Measurements from ENCODE around the gene CHMP2A. TPM values are rescaled to one million over a fixed set of nuclear protein-coding genes. Genes with fewer than 3 reads are reported as not detected.

CHMP2A gene
- polyA plus RNA-seq (2011; rRNA removed) = 223 and 280 TPM in 2 replicates
- 234 and 296 TPM in 2 replicates for polyA plus RNA-seq (2012; cell fraction: cytosol; rRNA removed)
- polyA plus RNA-seq (2012; cell fraction: nucleus; rRNA removed) = 118 and 141 TPM in 2 replicates
- polyA plus RNA-seq (2017; fragmentation: RNase III; extraction: RNeasy Plus Mini Kit Qiagen cat#74134 plus additional on column Dnase treatment) = 192 to 227 TPM (median 198 TPM) in 3 replicates
- polyA minus RNA-seq (2011; rRNA and poly(A)+ RNA removed) = 198 and 245 TPM in 2 replicates

GRCh38 chr19:58554494-58555368 lies at the start of gene CHMP2A:
TSS of gene CHMP2A (minus strand) at chr19:58555105. CDS start at chr19:58554212, 893 bp downstream.
- POLR2A ChIA-PET = interaction anchor here (1.1 to 6.8 kb wide), 7 partner anchors 10 to 41 kb away, joined by 3 to 103 read pairs (median 7); partner anchors contain the start of genes MZF1, TRIM28 and ZBTB45
- FAIRE-seq (no peak), DNase-seq (ENCODE audit: low read depth in 1 of 2, low spot score in 1 of 2) (peak; percentile 98 to 99), ATAC-seq (peak; percentile 46 to 69)
- Histone ChIP-seq H3K4me3 (peak within 1 kb of the TSS; percentile 67), H3K4me2 (peak within 1 kb of the TSS; percentile 91), H3K9me3 (no peaks in the 10 kb centered on the region), H3K27ac (peak within 1 kb of the TSS; percentile 88 to 93), H3K4me1 (peaks cover 30% of the 10 kb centered on the region)
- WGBS (ENCODE audit: missing lambda C conversion rate) = 2% methylated on average over 46 of the region's 69 CpGs
- CTCF ChIA-PET = interaction anchor here (0.5 to 13.8 kb wide), 6 partner anchors 11 to 49 kb away, joined by 3 to 222 read pairs (median 4); partner anchors contain the start of genes TRIM28 and ZBTB45
- TF ChIP-seq KDM1A (IDR thresholded peaks at IDR 0.05; ENCODE audit: low read depth) = no peak
- TF ChIP-seq SREBF2 (IDR thresholded peaks at IDR 0.05) = no peak
- no peak for TF ChIP-seq ZNF302 (CRISPR knock-in tag; IDR thresholded peaks at IDR 0.05)
- TF ChIP-seq RNF2 (IDR thresholded peaks at IDR 0.05; ENCODE audit: borderline replicate concordance, low read depth) = no peak
- TF ChIP-seq MAX (IDR thresholded peaks at IDR 0.05) = peak; percentile 85
- TF ChIP-seq ZSCAN20 (CRISPR knock-in tag; IDR thresholded peaks at IDR 0.05) = no peak
- TF ChIP-seq HOXB13 (CRISPR knock-in tag; IDR thresholded peaks at IDR 0.05; ENCODE audit: low read depth) = no peak
- TF ChIP-seq RAD21 (conservative IDR thresholded peaks at IDR 0.05 in 1 of 2, IDR thresholded peaks at IDR 0.05 in 1 of 2) = 0 out of 5 replicates have a peak, but pooled peaks of 1 of the 2 experiments have one; percentile 22
- TF ChIP-seq ESRRA (IDR thresholded peaks at IDR 0.05; ENCODE audit: borderline replicate concordance, low read length) = no peak
- peak; percentile 96 for TF ChIP-seq MAZ (IDR thresholded peaks at IDR 0.05; ENCODE audit: borderline replicate concordance, low read depth, low read length)
- peak; percentile 97 for TF ChIP-seq TFCP2L1 (CRISPR knock-in tag; IDR thresholded peaks at IDR 0.05)
- TF ChIP-seq ELK1 (IDR thresholded peaks at IDR 0.05; ENCODE audit: low read depth, low read length) = 0 out of 2 replicates have a peak, but pooled peaks have one; percentile 40
- TF ChIP-seq ZC3H11A (IDR thresholded peaks at IDR 0.05) = no peak
- no peak; the same call in 1 of the 2 replicates for TF ChIP-seq PHF8 (IDR thresholded peaks at IDR 0.05; ENCODE audit: borderline replicate concordance, low read depth)
- peak; percentile 45; the same call in 1 of the 2 replicates for TF ChIP-seq RFX5 (IDR thresholded peaks at IDR 0.05)
- no peak for TF ChIP-seq CHD2 (IDR thresholded peaks at IDR 0.05; ENCODE audit: low read length, partially characterized antibody)
- TF ChIP-seq EP300 (IDR thresholded peaks at IDR 0.05) = no peak
- TF ChIP-seq JUNB (IDR thresholded peaks at IDR 0.05) = no peak
- no peak for TF ChIP-seq CTCF (IDR thresholded peaks at IDR 0.05)
- peak; percentile 70; the same call in 2 of the 3 replicates for TF ChIP-seq BCL3 (IDR thresholded peaks at IDR 0.05)
- TF ChIP-seq GATA3 (IDR thresholded peaks at IDR 0.05; ENCODE audit: borderline replicate concordance) = no peak; the same call in none of the 2 replicates
- TF ChIP-seq NR3C1 (IDR thresholded peaks at IDR 0.05) = no peak
- peak; percentile 62; the same call in 1 of the 2 replicates for TF ChIP-seq POLR2A (IDR thresholded peaks at IDR 0.05; ENCODE audit: low read length)
- no peak for TF ChIP-seq CBX8 (IDR thresholded peaks at IDR 0.05)
- no peak for TF ChIP-seq CBX2 (IDR thresholded peaks at IDR 0.05; ENCODE audit: borderline replicate concordance, low read depth)
- peak; percentile 73 for TF ChIP-seq BHLHE40 (IDR thresholded peaks at IDR 0.05; ENCODE audit: low read depth, low read length)
- no peak for TF ChIP-seq FOXS1 (CRISPR knock-in tag; IDR thresholded peaks at IDR 0.05)
- no peak; the same call in 2 of the 3 replicates for TF ChIP-seq SMC3 (IDR thresholded peaks at IDR 0.05)
- TF ChIP-seq REST (IDR thresholded peaks at IDR 0.05) = no peak
- no peak for TF ChIP-seq USF2 (IDR thresholded peaks at IDR 0.05)

Data from A549 (cell line).